A673 (cell line): ENCODE results near the gene FBXL15.

Experiments used
- CTCF ChIP-seq: fragments of 300-800, 200-600 bp; sonication (generic); conservative IDR thresholded peaks from 2 replicates; pipeline ENCODE4 v1.5.1; 2017; ENCODE audit warnings: low read depth, mild to moderate bottlenecking, antibody characterized with exemption, low read length, moderate library complexity, mixed read lengths
- EZH2 ChIP-seq: fragments of 200-600 bp; sonication (generic); IDR thresholded peaks from 2 replicates; pipeline ENCODE4 v1.6.1; 2017; ENCODE audit warnings: borderline replicate concordance, low read depth, mild to moderate bottlenecking, mixed read lengths, antibody characterized with exemption, low read length; ENCODE audit not compliant: poor library complexity, severe bottlenecking

- TF ChIP-seq CTCF = no peak
- TF ChIP-seq EZH2 = no peak
Measured at GRCh38 chr10:102420714-102421506, at the start of gene FBXL15.
